Epithelial cell of esophagus (primary cell): ENCODE measurements around the gene DUSP3.

ENCODE experiments used
- DNase-seq: peaks from one replicate; pipeline ENCODE4 v3.0.0; 2010; ENCODE audit warnings: low read depth
- H3K4me3 ChIP-seq: 2 replicates; pipeline ENCODE4 v1.5.1; 2011; ENCODE audit warnings: mild to moderate bottlenecking, low read length, control low read depth
- TF ChIP-seq, protein P1 (sequence below): IDR thresholded peaks from 2 replicates; pipeline ENCODE4 v1.5.1; 2011; ENCODE audit warnings: low read depth, mild to moderate bottlenecking, low read length, control low read depth, inconsistent platforms; ENCODE audit not compliant: insufficient read depth; ENCODE audit errors: missing control alignments

The DUSP3 gene

DNA sequence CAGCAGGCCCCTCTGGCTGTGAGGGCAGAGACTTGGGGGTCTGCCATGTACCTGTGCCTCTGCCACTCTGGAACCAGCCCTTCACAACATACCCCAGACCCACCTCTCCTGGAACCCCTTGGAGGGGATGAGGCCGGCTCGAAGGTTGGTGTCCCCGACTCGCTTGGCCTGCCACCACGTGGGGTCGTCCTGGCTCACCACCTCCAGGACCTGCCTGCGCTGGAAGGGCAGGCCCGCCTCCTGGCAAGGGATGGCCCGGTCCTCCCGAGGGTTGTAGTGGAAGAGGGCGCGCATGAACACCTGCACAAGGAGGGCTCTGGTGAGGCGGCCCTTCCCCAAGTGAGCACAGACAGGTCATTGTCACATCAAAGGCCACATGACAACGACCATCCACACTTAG lies 42.0 kb upstream of the DUSP3 start:
- no peak overlapping the region for H3K4me3 ChIP-seq
- DNase-seq = no peak
- TF ChIP-seq, protein P1, sequence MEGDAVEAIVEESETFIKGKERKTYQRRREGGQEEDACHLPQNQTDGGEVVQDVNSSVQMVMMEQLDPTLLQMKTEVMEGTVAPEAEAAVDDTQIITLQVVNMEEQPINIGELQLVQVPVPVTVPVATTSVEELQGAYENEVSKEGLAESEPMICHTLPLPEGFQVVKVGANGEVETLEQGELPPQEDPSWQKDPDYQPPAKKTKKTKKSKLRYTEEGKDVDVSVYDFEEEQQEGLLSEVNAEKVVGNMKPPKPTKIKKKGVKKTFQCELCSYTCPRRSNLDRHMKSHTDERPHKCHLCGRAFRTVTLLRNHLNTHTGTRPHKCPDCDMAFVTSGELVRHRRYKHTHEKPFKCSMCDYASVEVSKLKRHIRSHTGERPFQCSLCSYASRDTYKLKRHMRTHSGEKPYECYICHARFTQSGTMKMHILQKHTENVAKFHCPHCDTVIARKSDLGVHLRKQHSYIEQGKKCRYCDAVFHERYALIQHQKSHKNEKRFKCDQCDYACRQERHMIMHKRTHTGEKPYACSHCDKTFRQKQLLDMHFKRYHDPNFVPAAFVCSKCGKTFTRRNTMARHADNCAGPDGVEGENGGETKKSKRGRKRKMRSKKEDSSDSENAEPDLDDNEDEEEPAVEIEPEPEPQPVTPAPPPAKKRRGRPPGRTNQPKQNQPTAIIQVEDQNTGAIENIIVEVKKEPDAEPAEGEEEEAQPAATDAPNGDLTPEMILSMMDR = no peak

DNA sequence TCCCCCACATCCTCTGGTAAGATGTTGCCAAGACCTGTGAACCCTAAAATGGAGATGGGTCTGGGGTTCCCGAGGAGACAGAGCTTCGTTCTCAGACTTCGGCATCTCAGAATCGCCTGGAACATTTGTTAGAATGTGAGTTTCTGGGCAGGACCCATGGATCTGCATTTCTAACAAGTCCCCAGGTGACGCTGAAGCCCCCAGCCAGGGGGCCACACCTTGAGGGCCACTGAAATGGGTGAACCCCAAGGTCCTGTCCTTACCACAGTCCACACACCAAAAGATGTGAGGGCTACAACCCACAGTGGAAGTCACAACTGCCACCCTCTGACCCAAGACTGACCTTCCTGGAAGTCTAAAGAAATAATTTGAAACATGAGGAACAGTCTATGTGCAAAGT lies 40.2 kb upstream of the DUSP3 start:
- TF ChIP-seq, protein P1 = no peak
- DNase-seq = no peak
- H3K4me3 ChIP-seq = no peak overlapping the region

DNA sequence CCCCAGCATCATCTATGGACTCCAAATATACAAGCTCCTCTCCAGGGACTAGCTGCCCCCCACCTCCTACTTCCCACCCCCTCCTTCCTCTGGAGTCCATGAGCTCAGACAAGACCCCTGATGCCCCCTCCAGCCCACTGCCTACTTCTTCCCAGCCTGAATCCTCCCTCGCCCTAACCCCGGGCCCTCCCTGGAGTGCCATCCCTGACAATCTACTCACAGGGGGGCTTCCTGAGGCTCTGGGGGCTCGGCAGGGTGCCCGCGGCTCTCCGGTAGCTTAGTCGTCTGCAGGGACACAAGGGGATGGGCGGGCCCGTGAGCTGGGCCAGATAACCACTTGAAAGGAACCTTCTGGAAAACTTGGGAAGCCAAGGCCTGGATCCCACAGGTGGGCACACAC lies 39.0 kb upstream of the DUSP3 start:
- H3K4me3 ChIP-seq = no peak overlapping the region
- TF ChIP-seq, protein P1 = no peak
- DNase-seq = no peak

DNA sequence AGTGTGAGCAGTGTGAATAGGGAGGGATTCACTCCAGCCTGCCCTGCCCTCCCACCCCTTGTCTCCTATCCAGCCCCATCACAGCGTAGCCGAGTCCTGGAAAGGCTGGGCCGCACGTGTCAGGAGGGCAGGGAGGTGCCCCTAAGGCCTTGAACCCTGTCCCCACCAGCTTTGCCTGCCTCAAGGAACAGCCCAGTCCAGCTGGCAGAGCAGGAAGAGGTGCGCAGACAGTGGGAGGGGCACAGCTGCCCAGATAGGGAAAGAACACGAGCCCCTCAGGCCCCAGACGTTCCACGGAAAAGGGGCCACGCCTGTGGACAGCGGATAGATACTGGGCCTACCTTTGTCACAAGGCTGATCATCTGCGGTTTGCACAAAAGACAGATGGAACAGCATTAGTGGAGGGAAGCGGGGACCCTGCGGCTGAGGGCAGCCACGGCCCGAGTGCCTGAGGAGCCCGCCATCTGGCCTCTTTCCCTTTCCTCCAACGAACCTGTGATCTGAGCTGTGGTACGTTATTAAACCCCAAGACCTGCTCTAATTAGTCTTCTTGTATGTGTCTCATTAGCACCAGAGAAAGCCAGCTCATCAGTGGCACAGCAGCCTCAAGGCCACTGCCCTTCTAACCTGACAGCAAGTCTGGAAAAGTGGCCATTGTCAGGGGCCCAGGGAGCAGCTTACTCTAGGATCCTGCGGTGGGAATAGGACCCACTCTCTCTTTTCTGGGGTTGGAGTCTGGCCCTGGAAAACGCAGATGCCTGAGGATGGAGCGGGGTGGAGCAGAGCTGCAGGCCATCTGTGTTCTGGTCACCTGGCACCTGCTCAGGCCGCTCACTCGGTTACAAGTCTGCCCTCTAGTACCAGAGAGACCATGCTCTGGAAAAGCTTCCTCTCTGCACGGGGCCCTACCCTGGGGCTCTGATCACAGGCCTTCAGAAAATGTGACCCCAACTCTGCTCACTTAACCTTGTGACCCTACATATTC lies 37.9 kb upstream of the DUSP3 start:
- H3K4me3 ChIP-seq = no peak overlapping the region
- DNase-seq = no peak
- TF ChIP-seq, protein P1 = no peak

DNA sequence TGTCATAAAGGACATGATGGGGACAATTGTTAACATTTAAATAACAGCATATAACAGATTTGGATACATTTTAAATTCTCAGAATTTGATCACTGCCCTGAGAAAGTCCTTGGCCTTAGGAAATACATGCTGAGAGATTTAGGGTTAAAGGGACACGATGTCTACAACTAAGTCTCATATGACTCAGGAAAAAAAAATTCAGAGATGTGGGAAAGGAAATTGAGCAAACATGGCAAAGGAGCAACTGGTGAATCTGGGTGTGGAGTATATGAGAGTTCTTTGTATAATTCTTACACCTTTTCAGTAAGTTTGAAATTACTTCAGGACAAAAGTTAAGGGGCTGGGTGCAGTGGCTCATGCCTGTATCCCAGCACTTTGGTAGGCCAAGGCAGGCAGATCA lies 35.9 kb upstream of the DUSP3 start:
- no peak overlapping the region for H3K4me3 ChIP-seq
- DNase-seq = peak; percentile 64
- TF ChIP-seq, protein P1 = no peak

DNA sequence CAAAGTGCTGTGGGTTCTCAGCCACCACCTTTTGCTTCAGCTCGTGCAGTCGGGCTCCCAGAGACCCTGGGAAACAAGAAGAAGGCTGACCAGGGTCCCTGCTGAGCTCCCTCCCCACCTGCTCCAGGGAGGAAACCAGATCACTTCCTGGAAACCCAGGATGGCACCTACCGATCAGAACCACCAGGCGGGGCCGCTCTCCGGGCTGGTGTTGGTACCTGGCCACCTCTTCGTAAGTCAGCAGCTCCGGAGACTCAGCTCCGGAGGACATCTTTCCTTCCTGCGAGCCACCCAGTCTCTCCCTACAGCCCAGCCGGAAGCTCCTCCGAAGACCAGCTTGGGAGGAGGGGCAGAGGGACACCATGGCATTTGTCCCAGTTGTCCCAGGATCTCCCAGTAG lies 35.2 kb upstream of the DUSP3 start:
- DNase-seq = no peak
- no peak overlapping the region for H3K4me3 ChIP-seq
- TF ChIP-seq, protein P1 = no peak
